Occipital lobe (tissue), 2 donors: ENCODE data around the gene COX7B2. TPM values are rescaled to one million over a fixed set of nuclear protein-coding genes. Genes with fewer than 3 reads are reported as not detected.

Experiments used
- DNase-seq: peaks from one replicate; lab custom pipeline; 2025; lab: John Stamatoyannopoulos, UW
- total RNA-seq: library from RNA; depleted of rRNA; stranded (reverse); fragments of >200 nt; gene quantifications from one replicate; pipeline ENCODE4 v1.2.3, GENCODE V29; 2014

The COX7B2 gene
- total RNA-seq, 1 donor from 2014 or later: not detected

- DNase-seq: no peak
Observed at GRCh38 chr4:46720055-46720454, 189.0 kb downstream of the COX7B2 start.

GRCh38 chr4:46717950-46718349 lies 191.1 kb downstream of the COX7B2 start:
- DNase-seq: no peak

GRCh38 chr4:46715468-46715867 lies 193.6 kb downstream of the COX7B2 start:
- no peak for DNase-seq

GRCh38 chr4:46698891-46699290 lies 210.2 kb downstream of the COX7B2 start:
- no peak for DNase-seq

Other genes starting within 250 kb of the COX7B2 start
- 50.4 TPM for gene GABRA4, start 84.3 kb upstream of the COX7B2 start, total RNA-seq
- 158 TPM for gene GABRB1, start 122.3 kb upstream of the COX7B2 start, total RNA-seq